CD4-positive, alpha-beta T cell treated with Interleukin-21 for 1 hour (primary cell): ENCODE measurements around the gene FAM3B.

Experiments used
- DNase-seq: peaks from one replicate; pipeline ENCODE4 v3.0.0-alpha.2; 2020

FAM3B gene

DNA sequence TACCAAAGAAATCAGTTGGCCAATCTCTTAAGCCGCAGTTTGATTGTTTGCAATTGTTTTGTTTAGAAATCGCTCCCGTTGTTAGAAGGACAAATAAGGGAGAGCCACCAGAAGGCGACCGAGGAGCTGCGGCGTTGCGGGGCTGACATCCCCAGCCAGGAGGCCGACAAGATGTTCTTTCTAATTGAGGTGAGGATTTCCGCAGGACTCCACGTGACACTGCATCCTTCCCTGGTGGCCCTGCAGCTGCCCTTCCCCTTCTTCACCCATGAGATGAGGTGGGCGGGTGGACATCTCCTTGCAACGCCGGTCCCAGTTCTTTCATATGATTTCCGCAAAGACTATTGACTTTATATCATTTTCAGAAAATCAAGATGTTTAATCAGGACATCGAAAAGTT lies 82.2 kb downstream of the FAM3B start:
- no peak for DNase-seq

DNA sequence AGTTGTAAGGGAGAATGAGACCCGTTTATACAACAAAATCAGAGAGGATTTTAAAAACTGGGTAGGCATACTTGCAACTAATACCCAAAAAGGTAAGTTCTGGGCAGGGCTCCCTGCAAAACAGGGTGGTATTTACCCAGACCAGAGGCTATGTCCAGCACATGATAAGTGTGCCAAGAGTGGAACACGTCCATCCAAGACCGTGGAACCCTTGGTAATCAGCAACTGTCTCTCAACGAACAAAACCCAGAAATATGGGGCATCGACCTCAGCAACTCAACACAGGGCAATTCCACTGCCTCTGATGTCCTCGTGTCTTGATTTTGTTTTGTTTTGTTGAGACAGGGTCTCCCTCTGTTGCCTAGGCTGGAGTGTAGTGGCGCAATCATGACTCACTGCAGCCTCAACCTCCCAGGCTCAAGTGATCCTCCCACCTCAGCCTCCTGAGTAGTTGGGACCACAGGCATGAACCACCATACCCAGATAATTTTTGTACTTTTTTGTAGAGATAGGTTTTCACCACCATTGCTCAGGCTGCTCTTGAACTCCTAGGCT lies 82.7 kb downstream of the FAM3B start:
- DNase-seq: no peak

DNA sequence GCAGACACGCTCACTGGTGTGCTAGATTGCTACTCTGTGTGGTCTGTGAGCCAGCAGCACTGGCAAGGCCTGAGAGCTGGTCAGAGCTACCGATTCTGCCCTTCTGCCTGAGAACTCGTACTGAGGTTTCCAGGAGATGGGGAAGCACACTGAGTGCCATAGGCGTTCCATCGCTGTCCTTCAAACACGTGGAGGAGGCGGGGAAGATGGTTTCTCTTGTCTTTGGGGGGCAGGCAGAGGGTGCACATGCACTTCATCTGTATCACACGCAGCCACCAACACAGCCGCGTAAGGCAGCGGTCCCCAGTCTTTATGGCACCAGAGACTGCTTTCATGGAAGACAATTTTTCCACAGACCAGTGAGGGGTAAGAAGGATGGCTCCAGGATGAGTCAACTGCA lies 85.6 kb downstream of the FAM3B start:
- no peak for DNase-seq

DNA sequence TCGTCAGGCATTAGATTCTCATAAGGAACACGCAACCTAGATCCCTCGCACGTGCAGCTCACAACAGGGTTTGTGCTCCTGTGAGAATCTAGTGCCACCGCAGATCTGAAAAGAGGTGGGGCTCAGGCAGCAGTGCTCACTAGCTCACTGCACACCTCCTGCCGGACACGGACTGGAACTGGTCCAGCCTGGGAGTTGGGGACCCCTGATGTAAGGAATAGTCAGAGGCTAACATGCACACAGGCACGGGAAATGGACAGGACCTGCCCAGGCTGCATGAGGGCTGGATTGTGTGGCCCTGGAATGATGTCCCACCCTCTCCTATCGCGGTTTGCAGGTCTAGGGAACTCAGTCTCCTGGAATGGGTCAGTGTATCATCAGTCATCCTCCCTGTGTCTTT lies 86.2 kb downstream of the FAM3B start:
- DNase-seq: no peak

DNA sequence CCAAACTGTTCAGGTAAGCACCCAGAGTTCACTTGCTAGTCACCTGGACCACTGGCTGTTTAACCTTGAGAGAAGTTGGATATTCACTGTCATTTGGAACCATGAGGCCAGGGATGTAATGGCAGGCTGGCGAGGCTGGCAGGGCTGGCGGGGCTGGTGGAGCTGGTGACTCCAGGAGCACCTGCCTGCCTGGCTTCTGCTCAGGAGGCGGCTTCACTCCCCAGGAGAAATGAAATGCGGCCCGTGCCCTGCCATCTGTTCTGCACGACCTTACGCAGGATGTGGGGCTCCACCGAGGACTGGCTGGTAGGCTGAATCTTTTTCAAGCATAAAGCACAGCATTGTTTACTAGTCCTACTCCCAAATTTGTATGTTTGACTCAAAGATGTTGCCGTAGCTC lies 86.7 kb downstream of the FAM3B start:
- no peak for DNase-seq

DNA sequence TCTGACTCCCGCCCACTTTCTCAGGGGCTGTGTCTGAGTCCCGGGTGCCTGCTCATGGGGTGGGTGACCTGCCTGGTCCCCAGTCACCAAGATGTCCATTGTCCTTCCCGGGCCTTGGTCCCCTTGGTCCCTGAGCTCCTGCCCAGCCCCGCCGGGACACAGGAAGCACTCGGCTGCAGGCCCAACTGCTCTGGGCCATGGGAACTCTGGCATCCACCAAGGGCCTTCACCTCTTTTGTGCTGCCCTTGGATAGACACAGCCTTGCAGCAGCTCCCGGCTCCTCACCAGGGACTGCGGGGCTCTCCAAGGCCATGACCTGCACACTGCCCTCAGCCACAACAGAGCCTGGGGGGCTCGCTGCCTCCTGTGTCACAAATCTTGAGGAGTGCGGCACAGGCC lies 87.4 kb downstream of the FAM3B start:
- DNase-seq: no peak

DNA sequence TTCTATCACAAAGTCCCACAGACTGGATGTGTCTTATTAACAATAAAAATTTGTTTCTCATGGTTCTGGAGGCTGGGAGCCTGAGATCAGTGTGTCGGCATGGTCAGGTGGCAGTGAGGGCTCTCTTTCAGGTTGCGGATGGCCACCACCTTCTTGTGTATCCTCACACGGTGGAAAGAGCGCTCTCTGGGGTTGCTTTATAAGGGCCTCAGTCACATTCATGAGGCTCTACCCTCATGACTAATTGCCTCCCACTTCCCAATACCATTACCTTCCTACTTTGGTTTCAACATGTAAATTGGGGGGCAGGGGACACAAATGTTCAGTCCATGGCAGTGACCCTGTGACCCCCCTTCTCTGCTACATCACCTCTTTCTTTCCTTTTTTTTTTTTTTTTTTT lies 88.7 kb downstream of the FAM3B start:
- no peak for DNase-seq

DNA sequence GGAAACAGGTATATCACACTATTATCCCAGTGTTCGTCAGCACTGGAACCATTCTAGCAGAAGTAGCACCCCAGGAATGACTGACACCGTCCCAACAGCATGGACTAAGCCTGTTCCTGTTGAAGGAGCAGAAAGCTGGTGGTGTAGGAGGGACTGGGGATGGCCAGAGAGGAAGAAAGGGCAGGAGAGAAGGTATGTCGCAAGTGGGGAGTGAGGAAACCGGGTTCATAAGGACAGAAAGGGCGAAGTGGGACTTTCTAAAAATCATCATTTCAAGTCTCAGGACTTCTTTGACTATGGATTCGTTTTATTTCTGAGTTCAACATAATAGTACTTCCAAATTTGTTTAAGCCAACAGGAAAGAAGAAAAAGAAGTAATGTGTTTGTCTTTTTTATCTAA lies 89.7 kb downstream of the FAM3B start:
- DNase-seq: no peak
